Measurements from ENCODE around the gene PTPN4. TPM values are rescaled to one million over a fixed set of nuclear protein-coding genes. Genes with fewer than 3 reads are reported as not detected.
A peak's percentile ranks its signal among the peaks of the same experiment; 100 is the strongest.

PTPN4 gene
- total RNA-seq, 4 donors from 2014 or later = 9.6 to 30.1 (median 18.4) TPM

- DNase-seq = no peak
- TF ChIP-seq, protein P1, sequence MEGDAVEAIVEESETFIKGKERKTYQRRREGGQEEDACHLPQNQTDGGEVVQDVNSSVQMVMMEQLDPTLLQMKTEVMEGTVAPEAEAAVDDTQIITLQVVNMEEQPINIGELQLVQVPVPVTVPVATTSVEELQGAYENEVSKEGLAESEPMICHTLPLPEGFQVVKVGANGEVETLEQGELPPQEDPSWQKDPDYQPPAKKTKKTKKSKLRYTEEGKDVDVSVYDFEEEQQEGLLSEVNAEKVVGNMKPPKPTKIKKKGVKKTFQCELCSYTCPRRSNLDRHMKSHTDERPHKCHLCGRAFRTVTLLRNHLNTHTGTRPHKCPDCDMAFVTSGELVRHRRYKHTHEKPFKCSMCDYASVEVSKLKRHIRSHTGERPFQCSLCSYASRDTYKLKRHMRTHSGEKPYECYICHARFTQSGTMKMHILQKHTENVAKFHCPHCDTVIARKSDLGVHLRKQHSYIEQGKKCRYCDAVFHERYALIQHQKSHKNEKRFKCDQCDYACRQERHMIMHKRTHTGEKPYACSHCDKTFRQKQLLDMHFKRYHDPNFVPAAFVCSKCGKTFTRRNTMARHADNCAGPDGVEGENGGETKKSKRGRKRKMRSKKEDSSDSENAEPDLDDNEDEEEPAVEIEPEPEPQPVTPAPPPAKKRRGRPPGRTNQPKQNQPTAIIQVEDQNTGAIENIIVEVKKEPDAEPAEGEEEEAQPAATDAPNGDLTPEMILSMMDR (IDR thresholded peaks at IDR 0.05) = peak; percentile 17 to 63 (median 50)
- TF ChIP-seq POLR2A (IDR thresholded peaks at IDR 0.05) = no peak
- H3K9me3 ChIP-seq = no peaks in the 10 kb centered on the region
- H3K27ac ChIP-seq = no peak overlapping the region
- peaks cover 0 to 3% (median 0%) of the 10 kb centered on the region in 3 donors for H3K4me1 ChIP-seq
- H3K4me3 ChIP-seq = no peak overlapping the region
- H3K36me3 ChIP-seq = no peaks in the 10 kb centered on the region
- H3K27me3 ChIP-seq = no peaks in the 10 kb centered on the region
- WGBS, 2 donors = 48 to 54% methylated on average over 7 of the region's 7 CpGs
- intact Hi-C loops (cut with DNase I) = no loop called here
Measured at GRCh38 chr2:119823734-119824334, 64.1 kb downstream of the PTPN4 start.

DNA sequence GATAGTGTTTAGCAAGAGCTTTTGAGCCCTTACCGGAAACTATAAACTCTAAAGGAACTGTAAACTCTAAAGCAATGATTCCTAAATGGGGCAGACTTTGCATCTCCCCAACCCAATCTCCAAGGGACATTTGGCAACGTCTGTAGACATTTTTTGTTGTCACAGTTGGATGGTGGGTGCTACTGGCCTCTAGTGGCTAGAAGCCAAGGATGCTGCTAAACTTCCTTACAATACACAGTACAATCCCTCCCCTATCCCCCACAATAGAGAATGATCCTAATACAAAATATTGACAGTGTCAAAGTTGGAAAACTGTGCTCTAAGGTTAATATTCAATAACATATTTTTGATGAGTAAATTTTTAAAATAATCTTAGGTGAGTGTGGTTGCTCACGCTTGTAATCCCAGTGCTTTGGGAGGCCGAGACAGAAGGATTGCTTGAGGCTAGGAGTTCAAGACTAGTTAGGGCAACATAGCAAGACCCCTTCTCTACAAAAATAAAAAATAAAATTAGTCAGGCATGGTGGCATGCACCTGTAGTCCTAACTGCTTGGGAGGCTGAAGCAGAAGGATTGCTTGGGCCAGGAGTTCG is 66.7 kb downstream of the PTPN4 start:
- WGBS, 2 donors = 74 to 75% methylated on average over 5 of the region's 5 CpGs
- TF ChIP-seq POLR2A (IDR thresholded peaks at IDR 0.05) = no peak
- TF ChIP-seq, protein P1 (IDR thresholded peaks at IDR 0.05) = peak in 2 of 6 experiments; percentile 29 to 35
- Histone ChIP-seq H3K4me1 (no peaks in the 10 kb centered on the region), H3K36me3 (peaks cover 0 to 8% (median 0%) of the 10 kb centered on the region in 3 donors), H3K27me3 (no peaks in the 10 kb centered on the region), H3K27ac (no peak overlapping the region), H3K4me3 (no peak overlapping the region), H3K9me3 (peaks cover 0 to 7% (median 0%) of the 10 kb centered on the region in 3 donors)
- intact Hi-C loops (cut with DNase I) = no loop called here
- no peak for DNase-seq

DNA sequence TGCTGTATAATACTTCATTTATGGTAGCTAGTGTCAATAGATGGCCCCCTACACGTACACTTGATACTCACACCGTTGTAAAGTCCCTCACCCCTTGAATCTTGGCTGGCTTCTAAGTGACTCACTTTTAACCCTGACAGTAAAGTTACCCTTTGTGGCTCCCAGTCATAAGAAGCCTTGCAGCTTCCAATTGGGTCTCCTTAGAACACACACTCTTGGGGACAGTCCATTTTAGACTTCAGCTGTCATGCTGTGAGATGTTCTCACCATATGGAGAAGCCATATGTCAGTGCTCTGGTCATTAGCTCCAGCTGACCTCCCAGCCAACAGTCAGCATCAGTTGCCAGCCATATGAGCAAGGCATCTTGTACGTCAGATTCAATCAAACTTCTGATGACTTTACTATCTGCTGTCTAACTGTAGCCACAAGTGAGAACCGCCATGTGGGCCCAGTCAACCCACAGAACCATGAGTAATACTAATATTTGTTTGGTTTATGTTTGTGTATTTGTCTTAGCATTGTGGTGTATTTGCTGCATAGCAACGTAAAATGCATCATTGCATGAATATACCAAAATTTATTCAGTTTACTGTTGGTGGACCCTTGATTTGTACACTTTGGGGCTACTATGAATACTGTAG is 68.3 kb downstream of the PTPN4 start:
- peaks cover 0 to 7% (median 0%) of the 10 kb centered on the region in 3 donors for H3K9me3 ChIP-seq
- H3K27me3 ChIP-seq = no peaks in the 10 kb centered on the region
- no peak overlapping the region for H3K4me3 ChIP-seq
- no peak overlapping the region for H3K27ac ChIP-seq
- no peak for DNase-seq
- TF ChIP-seq POLR2A (IDR thresholded peaks at IDR 0.05) = no peak
- TF ChIP-seq, protein P1 (IDR thresholded peaks at IDR 0.05) = no peak
- H3K36me3 ChIP-seq = peaks cover 0 to 8% (median 0%) of the 10 kb centered on the region in 3 donors
- no peaks in the 10 kb centered on the region for H3K4me1 ChIP-seq
- WGBS, 2 donors = 58 to 66% methylated on average over 5 of the region's 5 CpGs
- intact Hi-C loops (cut with DNase I) = no loop called here

DNA sequence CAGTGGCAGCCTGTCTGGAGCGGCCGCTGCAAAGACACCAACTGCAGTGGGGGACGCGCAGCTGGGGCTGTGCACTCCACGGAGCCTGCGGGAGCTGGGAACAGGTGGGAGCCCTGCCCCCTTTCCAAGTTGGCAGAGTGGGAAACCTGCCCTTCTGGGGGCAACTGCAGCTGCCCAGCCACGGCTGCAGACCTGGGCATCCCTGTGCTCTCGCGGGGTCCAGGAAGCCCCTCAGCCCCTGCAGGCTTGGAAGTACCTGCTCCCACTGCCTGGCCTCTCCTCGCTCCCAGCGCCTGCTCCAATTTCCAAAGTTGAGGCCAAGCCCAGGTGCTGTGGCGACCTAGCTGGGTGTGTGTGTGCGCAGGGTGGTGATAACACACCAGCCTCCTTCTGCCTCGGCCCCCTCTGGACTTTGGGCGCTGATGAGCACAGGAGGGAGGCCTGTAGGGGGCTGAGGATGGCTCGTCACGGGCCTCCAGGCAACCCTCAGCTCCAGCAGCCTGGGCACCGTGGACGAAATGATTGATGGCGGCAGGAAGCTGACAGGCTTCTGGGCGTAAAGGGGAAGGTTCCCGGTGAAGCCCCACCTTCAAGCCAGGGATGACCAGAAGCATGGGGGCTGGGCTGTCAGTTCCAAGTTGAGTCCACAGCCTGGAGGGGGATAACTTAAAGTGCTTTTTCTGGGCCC is 76.9 kb downstream of the PTPN4 start:
- Histone ChIP-seq H3K4me3 (no peak overlapping the region), H3K27me3 (no peaks in the 10 kb centered on the region), H3K4me1 (peaks cover 0 to 27% (median 0%) of the 10 kb centered on the region in 3 donors), H3K27ac (no peak overlapping the region), H3K36me3 (no peaks in the 10 kb centered on the region), H3K9me3 (no peaks in the 10 kb centered on the region)
- intact Hi-C loops (cut with DNase I) = no loop called here
- TF ChIP-seq POLR2A (IDR thresholded peaks at IDR 0.05) = no peak
- TF ChIP-seq, protein P1 (IDR thresholded peaks at IDR 0.05) = no peak
- 90 to 91% methylated on average over 2 to 13 of the region's 22 CpGs for WGBS, 2 donors
- DNase-seq = no peak

DNA sequence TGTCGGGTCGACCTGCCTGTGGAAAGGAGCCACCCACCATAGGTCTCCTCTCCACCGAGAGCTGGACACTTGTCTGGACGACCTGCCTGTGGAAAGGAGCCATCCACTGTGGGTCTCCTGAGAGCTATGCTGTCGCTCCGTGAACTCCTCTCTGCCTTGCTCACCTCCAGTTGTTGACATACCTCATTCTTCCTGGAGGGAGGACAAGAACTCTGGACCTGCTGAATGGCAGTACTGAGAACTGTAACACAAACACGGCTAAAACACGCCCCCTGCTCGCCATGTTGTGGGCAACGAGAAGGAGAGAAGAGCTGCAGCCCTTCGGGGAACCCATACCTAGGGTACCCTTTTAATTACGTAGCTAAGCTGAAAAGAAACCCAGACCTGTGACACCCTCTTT is 77.6 kb downstream of the PTPN4 start:
- TF ChIP-seq POLR2A (IDR thresholded peaks at IDR 0.05) = no peak
- TF ChIP-seq, protein P1 (IDR thresholded peaks at IDR 0.05) = no peak
- 67 to 77% methylated on average over 7 to 12 of the region's 12 CpGs for WGBS, 2 donors
- DNase-seq = no peak
- no peaks in the 10 kb centered on the region for H3K27me3 ChIP-seq
- H3K27ac ChIP-seq = no peak overlapping the region
- intact Hi-C loops (cut with DNase I) = no loop called here
- H3K4me3 ChIP-seq = no peak overlapping the region
- H3K4me1 ChIP-seq = peaks cover 0 to 27% (median 0%) of the 10 kb centered on the region in 3 donors
- no peaks in the 10 kb centered on the region for H3K9me3 ChIP-seq
- H3K36me3 ChIP-seq = no peaks in the 10 kb centered on the region

Measured in esophagus squamous epithelium (tissue), 5 donors.